ENCODE measurements around the gene SETD2. TPM values are rescaled to one million over a fixed set of nuclear protein-coding genes. Genes with fewer than 3 reads are reported as not detected.

SETD2 gene
- total and polyA plus RNA-seq, 9 of the 15 experiments (the other 6 are each of a cell fraction or from before 2014, with no cell fraction given), result 8.2 to 44.0 (median 33.6) TPM

- TF ChIP-seq, protein P1, sequence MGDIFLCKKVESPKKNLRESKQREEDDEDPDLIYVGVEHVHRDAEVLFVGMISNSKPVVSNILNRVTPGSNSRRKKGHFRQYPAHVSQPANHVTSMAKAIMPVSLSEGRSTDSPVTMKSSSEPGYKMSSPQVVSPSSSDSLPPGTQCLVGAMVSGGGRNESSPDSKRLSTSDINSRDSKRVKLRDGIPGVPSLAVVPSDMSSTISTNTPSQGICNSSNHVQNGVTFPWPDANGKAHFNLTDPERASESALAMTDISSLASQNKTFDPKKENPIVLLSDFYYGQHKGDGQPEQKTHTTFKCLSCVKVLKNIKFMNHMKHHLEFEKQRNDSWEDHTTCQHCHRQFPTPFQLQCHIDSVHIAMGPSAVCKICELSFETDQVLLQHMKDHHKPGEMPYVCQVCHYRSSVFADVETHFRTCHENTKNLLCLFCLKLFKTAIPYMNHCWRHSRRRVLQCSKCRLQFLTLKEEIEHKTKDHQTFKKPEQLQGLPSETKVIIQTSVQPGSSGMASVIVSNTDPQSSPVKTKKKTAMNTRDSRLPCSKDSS (IDR thresholded peaks at IDR 0.05; ENCODE audit: low read depth, partially characterized antibody), result no peak
- no peak for TF ChIP-seq ZNF707 (CRISPR knock-in tag; conservative IDR thresholded peaks at IDR 0.05)
- no peak for TF ChIP-seq SRSF3 (IDR thresholded peaks at IDR 0.05; ENCODE audit: insufficient read depth, low read length)
- TF ChIP-seq PRMT5 (CRISPR knock-in tag; IDR thresholded peaks at IDR 0.05), result no peak
- TF ChIP-seq TRIM25 (IDR thresholded peaks at IDR 0.05; ENCODE audit: borderline replicate concordance), result no peak
- TF ChIP-seq, protein P2, sequence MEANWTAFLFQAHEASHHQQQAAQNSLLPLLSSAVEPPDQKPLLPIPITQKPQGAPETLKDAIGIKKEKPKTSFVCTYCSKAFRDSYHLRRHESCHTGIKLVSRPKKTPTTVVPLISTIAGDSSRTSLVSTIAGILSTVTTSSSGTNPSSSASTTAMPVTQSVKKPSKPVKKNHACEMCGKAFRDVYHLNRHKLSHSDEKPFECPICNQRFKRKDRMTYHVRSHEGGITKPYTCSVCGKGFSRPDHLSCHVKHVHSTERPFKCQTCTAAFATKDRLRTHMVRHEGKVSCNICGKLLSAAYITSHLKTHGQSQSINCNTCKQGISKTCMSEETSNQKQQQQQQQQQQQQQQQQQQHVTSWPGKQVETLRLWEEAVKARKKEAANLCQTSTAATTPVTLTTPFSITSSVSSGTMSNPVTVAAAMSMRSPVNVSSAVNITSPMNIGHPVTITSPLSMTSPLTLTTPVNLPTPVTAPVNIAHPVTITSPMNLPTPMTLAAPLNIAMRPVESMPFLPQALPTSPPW (CRISPR knock-in tag; IDR thresholded peaks at IDR 0.05), result peak; percentile 100
- peak; percentile 87 for TF ChIP-seq LEF1 (IDR thresholded peaks at IDR 0.05)
- TF ChIP-seq ZNF140 (CRISPR knock-in tag; IDR thresholded peaks at IDR 0.05), result no peak
- TF ChIP-seq YY1 (IDR thresholded peaks at IDR 0.05; ENCODE audit: borderline replicate concordance in 1 of 3, control insufficient read depth in 1 of 3, extremely low read depth in 1 of 3, insufficient read depth in 3 of 3, insufficient read length in 1 of 3, insufficient replicate concordance in 2 of 3, low read depth in 1 of 3, low read length in 2 of 3), result peak; percentile 74 to 97 (median 95)
- peak; percentile 82 for TF ChIP-seq ZSCAN29 (IDR thresholded peaks at IDR 0.05)
- no peak for TF ChIP-seq ATF2 (CRISPR knock-in tag; IDR thresholded peaks at IDR 0.05)
- 0 out of 2 replicates have a peak, but pooled peaks have one; percentile 9 for TF ChIP-seq TCF15 (CRISPR knock-in tag; IDR thresholded peaks at IDR 0.05)
- TF ChIP-seq ZNF239 (CRISPR knock-in tag; IDR thresholded peaks at IDR 0.05), result 0 out of 2 replicates have a peak, but pooled peaks have one; percentile 12
- TF ChIP-seq ZFPM2 (CRISPR knock-in tag; IDR thresholded peaks at IDR 0.05), result no peak
- TF ChIP-seq PRPF4 (IDR thresholded peaks at IDR 0.05; ENCODE audit: insufficient read depth, low read depth, low read length, poor library complexity, severe bottlenecking), result no peak
These were observed 187.4 kb downstream of the SETD2 start, which contains the start of gene CCDC12 (continued) for GRCh38 chr3:46976326-46977190.
